Measurements from ENCODE around the gene SUGCT. TPM values are rescaled to one million over a fixed set of nuclear protein-coding genes. Genes with fewer than 3 reads are reported as not detected.

SUGCT gene
- total and polyA plus RNA-seq, 8 donors = 2.0 to 4.2 (median 2.9) TPM

- no peak overlapping the region for H3K4me3 ChIP-seq
- no peak overlapping the region for H3K27ac ChIP-seq
- TF ChIP-seq, protein P1, sequence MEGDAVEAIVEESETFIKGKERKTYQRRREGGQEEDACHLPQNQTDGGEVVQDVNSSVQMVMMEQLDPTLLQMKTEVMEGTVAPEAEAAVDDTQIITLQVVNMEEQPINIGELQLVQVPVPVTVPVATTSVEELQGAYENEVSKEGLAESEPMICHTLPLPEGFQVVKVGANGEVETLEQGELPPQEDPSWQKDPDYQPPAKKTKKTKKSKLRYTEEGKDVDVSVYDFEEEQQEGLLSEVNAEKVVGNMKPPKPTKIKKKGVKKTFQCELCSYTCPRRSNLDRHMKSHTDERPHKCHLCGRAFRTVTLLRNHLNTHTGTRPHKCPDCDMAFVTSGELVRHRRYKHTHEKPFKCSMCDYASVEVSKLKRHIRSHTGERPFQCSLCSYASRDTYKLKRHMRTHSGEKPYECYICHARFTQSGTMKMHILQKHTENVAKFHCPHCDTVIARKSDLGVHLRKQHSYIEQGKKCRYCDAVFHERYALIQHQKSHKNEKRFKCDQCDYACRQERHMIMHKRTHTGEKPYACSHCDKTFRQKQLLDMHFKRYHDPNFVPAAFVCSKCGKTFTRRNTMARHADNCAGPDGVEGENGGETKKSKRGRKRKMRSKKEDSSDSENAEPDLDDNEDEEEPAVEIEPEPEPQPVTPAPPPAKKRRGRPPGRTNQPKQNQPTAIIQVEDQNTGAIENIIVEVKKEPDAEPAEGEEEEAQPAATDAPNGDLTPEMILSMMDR (IDR thresholded peaks at IDR 0.05) = no peak
- no peak for ATAC-seq
- intact Hi-C loops (cut with DNase I) = no loop called here
- no peaks in the 10 kb centered on the region for H3K36me3 ChIP-seq
- no peaks in the 10 kb centered on the region for H3K27me3 ChIP-seq
- peaks cover 0 to 12% of the 10 kb centered on the region in 2 donors for H3K9me3 ChIP-seq
- H3K4me1 ChIP-seq = no peaks in the 10 kb centered on the region
- no peak for DNase-seq
These were observed 688.1 kb downstream of the SUGCT start for GRCh38 chr7:40822861-40823260.

GRCh38 chr7:40824461-40824860 is 689.7 kb downstream of the SUGCT start:
- DNase-seq (no peak), ATAC-seq (no peak)
- TF ChIP-seq, protein P1 (IDR thresholded peaks at IDR 0.05) = no peak

GRCh38 chr7:40826411-40827221 is 691.8 kb downstream of the SUGCT start:
- H3K4me3 ChIP-seq = no peak overlapping the region
- no peaks in the 10 kb centered on the region for H3K36me3 ChIP-seq
- ATAC-seq (no peak), DNase-seq (no peak)
- no peaks in the 10 kb centered on the region for H3K4me1 ChIP-seq
- intact Hi-C loops (cut with DNase I) = no loop called here
- H3K27me3 ChIP-seq = no peaks in the 10 kb centered on the region
- peaks cover 0 to under 1% of the 10 kb centered on the region in 2 donors for H3K9me3 ChIP-seq
- TF ChIP-seq, protein P1 (IDR thresholded peaks at IDR 0.05) = no peak
- H3K27ac ChIP-seq = no peak overlapping the region

More at GRCh38 chr7:40824461-40824860, 689.7 kb downstream of the SUGCT start:
- intact Hi-C loops (cut with DNase I) = no loop called here
- Histone ChIP-seq H3K9me3 (peaks cover 0 to 3% of the 10 kb centered on the region in 2 donors), H3K4me1 (no peaks in the 10 kb centered on the region), H3K27ac (no peak overlapping the region), H3K27me3 (no peaks in the 10 kb centered on the region), H3K4me3 (no peak overlapping the region), H3K36me3 (no peaks in the 10 kb centered on the region)

DNA sequence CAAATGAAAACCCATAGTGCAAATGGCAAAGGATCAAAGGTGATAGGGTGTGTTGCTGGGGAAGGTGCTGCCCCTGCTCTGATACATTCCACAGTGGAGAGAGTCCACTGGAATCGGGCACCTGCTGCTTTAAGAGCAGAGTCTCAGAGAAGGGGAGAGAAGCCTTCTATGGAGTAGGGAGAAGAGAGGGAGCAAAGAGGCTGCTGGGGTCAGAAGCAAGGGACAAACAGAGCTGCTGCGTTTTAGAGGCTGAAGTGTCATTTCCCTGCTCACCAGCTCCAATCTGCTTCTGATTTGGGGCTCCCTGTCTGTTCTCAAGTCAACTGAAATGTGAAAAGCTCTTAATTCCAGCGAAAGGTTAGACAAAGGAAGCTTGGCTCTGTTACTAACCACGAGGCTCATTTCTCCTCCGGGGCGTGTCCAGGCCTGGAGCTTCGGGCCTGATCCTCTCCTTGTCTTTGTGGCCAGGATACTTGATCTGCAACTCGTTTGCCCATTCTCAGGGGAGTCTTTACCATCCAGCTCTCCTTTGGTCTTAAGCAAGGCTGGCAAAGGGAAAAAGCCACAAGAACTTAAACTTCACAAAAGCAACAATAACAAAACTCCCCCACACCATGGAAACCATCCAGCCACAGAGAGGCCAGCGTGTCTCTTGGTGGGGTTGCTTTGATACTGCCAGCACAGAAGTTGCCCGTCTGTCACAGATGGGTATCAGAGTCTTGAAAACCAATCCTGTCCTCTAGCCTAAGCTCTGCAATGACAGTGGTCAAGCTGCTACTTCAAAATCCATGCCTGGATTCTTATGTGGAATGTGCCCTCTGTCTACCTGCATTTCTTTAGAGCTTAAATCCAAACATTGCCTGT is 692.6 kb downstream of the SUGCT start:
- no peaks in the 10 kb centered on the region for H3K36me3 ChIP-seq
- H3K4me1 ChIP-seq = no peaks in the 10 kb centered on the region
- TF ChIP-seq, protein P1 (IDR thresholded peaks at IDR 0.05) = no peak
- no peak for ATAC-seq
- no peaks in the 10 kb centered on the region for H3K27me3 ChIP-seq
- intact Hi-C loops (cut with DNase I) = no loop called here
- no peaks in the 10 kb centered on the region for H3K9me3 ChIP-seq
- H3K4me3 ChIP-seq = no peak overlapping the region
- H3K27ac ChIP-seq = no peak overlapping the region
- no peak for DNase-seq

All from left lung (tissue), 10 donors.